GM18867 (cell line): ENCODE measurements around the gene CASP4.
"Not testable (repeated sequence)": the region's sequence is repeated elsewhere in the genome, so short reads cannot be mapped to it uniquely, and the experiment has no call there.

Experiments
- ATAC-seq: cut with Tn5 transposase; IDR thresholded peaks from one replicate; pipeline ENCODE4 v1.9.1; 2021; ENCODE audit warnings: mild to moderate bottlenecking, moderate library complexity; ENCODE audit not compliant: unreplicated experiment

The CASP4 gene

DNA sequence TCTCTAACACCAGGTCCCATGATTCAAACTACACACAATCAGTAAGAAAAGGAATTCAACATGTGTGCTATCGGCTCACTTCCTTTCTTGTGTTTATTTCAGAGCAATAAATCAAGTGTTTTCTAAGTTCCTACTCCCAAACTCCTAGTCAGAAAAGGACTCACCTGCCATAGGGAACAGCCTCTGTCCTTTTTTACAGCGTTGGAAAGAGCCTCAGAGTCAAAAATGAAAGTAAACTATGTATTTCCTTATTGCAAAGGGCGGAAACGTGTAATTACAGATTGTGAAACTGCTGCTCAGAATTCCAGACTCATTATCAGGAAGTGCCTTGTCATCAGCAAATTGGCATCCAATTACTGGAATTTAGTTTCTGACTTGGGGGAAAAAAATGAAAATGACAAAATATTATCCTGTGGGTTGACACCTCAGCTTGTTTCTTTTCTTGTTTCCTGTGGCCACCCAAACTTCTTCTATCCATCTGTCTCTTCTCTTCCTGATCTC, at the start of gene CASP4:
Gene CASP4, minus strand, starts transcription at position 220 of the 501 bp plus-strand sequence. Its CDS starts 49 bp downstream, at position 171.
- ATAC-seq: peak; percentile 90

GRCh38 chr11:105007463-105007862, 39.1 kb upstream of the CASP4 start:
- no peak for ATAC-seq

DNA sequence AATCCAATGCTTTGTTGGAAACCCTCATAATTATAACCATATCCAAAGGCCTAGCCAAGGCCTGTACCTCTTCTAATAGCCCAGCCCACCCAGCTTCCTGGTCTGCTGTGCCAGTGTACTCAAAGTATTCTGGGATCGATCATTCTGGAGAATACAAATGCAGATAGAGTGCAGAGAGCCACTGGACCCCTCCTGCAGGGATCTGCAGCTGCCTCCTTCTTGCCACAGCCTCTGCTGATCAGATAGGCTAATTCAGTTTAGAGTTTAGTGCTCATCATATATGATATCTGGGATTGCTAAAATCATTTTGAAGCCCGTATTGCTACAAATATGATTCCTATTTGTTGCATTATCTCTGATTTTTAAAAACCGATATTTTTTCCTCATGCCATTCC, 37.1 kb upstream of the CASP4 start:
- no peak for ATAC-seq

DNA sequence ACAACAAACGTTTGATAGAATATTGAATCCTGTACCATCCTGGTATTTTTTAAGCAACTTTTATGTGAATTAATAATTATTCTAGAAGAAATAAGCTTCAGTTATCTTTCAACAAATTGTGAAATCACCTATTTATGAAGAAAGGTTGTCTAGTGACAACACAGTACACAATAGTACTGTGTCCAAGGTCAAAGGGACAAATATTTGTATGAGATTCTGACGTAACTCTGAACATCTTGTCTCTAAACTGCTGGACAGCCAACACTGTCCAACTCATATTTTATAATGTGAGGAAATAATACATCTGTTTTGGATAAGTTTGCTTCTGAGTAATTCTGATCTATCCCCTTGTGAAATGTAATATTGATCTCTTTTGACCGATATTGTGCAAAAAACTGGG, 35.6 kb upstream of the CASP4 start:
- ATAC-seq: no peak

DNA sequence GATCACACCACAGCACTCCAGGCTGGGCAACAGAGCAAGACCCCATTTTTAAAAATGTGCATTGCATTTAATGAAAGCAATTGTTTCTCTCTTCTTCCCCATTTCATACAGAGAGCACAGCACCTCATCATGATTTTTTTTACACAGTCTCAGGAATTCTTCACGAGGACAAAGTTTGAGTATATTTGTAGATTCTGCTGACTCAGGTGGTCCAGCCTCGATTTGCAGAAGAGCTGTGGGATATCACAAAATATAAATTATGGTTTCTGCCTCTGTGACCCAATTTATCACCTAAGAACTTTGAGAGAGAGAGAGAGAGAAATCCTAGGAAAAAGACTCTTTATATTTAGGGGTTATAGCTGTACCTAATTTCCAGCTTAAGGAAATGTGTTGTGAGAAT, 34.8 kb upstream of the CASP4 start:
- ATAC-seq: no peak

GRCh38 chr11:105000797-105001196, 32.4 kb upstream of the CASP4 start:
- peak; percentile 98 for ATAC-seq

GRCh38 chr11:105000167-105000566, 31.8 kb upstream of the CASP4 start:
- no peak for ATAC-seq

- ATAC-seq: no peak
Measured at GRCh38 chr11:104999721-105000120, 31.3 kb upstream of the CASP4 start.

DNA sequence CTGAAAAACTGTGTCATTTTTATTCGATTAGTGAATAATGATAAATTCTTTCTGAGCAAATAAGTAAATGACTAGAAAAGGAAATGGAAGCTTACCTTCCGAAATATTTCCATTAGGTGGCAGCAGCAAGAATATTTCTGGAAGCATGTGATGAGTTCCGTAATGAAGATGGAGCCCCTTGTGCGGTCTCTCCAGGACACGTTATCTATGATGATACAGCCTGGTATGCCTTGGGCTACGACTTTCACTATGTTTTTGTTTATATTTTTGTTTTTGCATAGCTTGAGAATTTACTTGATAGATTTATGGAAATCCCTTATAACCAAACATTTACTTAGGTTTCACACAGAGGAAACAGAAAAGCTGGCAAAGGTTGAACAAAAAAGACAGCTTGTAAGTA, 28.9 kb upstream of the CASP4 start:
- ATAC-seq: no peak

DNA sequence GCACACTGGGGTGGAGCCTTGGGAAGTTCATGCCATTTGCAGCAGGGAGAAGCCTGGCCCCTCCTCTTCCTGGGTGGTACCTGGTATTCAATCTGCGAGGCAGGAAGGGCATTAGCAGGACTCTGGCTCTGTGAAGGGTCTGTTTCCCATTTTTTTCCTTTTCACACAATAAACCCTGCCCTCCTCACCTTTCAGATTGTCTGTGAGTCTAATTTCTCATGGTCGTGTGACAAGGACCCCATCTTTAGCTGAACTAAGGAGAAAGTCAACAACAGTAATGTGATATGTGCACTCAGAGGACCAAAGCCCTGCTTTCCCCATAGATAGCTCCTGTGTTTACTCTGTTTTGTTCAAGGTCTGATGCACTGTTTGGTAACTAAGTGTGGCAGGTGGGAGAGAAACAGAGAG, 26.6 kb upstream of the CASP4 start:
- ATAC-seq: no peak

GRCh38 chr11:104992781-104993180, 24.4 kb upstream of the CASP4 start:
- ATAC-seq: no peak

- ATAC-seq: no peak
Measured at GRCh38 chr11:104991994-104992393, 23.6 kb upstream of the CASP4 start.

DNA sequence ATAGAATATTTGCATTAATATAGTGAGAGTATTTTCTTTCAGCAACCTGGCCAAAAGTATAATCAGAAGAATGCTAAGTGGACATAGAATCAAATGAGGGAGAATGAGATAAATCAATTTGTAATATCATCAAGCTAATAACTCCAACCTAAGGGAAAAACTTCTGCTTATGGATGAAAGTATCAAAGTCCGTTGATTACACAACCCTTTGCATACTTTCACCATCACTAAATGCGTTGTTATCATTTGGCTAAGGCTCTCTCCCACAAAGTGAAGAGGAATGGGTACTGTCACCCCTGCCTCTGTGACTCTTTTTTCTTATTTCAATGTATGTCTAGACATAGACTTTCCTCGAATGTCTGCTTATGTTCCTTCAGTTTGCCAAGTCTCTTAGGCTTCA, 16.4 kb upstream of the CASP4 start:
- no peak for ATAC-seq

- no peak for ATAC-seq
Measured at GRCh38 chr11:104979839-104980238, 11.5 kb upstream of the CASP4 start.

DNA sequence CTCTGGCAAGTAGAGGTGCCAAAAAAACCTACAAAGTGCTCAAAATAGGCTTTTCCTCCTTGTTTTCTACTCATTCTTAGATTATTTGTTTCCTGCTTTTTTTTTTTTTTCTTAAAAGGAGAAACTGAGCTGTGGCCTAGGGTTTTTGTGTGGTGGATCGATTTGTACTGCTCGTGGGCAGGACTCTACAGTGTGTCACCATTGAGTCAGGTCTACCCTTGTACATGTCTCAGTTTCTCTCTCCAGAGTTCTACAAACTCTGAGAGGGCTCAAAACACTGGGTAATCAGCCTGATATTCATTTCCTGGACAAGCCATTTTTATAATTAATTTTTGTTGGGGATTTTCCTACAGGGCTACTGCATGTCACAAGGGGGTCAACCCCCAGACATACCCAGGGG, 5.2 kb upstream of the CASP4 start:
- no peak for ATAC-seq

DNA sequence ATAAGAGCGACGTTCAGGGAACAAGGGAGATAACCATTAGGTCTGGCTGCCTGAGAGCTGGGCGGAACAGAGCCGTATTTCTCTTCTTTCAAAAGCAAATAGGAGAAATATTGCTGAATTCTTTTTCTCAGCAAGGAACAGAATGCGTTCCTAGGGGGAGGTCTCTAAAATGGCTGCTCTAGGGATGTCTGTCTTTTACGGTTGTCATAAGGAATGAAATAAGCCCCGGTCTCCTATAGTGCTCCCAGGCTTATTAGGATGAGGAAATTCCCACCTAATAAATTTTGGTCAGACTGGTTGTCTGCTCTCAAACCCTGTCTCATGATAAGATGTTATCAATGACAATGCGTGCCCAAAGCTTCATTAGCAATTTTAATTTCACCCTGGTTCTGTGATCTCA, 4.5 kb upstream of the CASP4 start:
- ATAC-seq: not testable (repeated sequence)

- ATAC-seq: no peak
Measured at GRCh38 chr11:104970756-104971155, 2.4 kb upstream of the CASP4 start.

DNA sequence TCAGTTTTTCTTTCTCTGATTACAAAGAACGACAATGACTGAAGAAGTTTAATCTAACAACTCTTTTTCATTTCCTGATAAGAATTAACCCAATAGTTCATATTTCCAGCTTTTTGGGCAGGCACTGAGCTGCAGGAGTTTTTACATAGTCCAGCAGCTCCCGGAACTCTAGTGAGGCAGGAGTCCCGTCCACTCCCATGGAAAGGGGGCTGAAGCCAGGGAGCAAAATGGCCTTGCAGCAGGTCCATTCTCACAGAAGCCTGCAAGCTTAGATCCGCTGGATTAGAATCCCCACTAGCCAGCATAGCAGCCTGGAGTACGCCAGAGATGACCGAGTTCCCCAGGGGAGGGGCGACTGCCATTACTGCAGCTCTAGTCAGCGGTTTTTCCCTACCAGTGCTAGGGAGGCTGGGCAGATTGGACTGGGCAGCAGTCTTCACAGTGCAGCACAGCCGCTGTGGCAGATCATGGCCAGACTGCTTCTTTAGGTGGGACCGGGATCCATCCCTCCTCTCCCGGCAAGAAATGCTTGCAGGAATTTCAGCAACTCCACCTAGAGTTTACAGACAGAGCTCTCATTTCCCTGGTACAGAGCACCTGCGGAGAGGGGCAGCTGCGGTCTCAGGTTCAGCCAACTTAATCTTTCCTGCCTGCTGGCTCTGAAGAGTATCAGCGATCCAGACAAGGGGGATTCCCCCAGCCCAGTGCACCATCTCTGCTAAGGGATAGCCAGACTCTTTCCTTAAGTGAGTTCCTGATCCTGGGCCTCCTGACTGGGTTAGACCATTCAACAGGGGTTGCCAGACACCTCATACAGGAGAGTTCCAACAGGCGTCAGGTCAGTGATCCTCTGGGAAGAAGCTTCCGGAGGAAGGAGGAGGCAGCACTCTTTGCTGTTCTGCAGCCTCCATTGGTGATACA, 742 bp upstream of the CASP4 start:
- ATAC-seq: peak; percentile 12

DNA sequence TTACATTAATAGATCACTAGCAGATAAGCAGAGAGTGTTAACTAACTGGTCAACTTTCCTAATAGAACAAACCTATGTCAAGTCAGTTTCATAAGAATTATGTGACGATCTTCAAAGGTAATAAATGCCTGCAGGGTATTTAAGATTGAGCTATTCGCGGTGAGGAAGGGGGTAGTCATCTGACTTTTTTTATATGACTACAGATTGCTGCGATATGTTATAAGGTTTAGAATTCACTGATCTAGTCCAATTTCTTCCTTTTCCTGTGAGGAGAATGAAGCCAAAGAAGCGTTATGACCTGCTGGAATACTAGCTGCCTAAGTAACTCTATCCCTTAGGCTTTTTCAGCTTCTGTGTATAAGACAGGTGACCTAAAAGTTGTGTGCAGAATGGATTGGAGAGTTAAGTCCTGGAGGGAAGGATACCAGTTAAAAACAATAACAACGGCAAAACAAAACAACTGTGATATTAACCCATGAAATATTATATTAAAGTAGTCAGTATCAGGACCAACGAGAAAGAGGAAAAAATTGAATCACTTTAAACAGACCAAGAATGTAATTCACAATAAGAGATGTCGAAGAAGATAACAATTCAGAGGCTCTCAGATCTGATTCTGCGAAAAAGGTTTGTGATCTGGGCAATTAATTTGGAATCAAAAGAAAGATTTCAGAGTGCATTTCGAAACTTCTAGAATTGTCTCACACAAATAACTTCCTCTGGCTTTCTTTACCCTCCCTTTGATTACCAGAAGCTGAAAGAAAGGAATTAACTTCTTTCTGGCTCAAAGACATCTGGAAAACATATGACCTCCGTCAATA, 630 bp downstream of the CASP4 start:
- peak; percentile 15 for ATAC-seq

DNA sequence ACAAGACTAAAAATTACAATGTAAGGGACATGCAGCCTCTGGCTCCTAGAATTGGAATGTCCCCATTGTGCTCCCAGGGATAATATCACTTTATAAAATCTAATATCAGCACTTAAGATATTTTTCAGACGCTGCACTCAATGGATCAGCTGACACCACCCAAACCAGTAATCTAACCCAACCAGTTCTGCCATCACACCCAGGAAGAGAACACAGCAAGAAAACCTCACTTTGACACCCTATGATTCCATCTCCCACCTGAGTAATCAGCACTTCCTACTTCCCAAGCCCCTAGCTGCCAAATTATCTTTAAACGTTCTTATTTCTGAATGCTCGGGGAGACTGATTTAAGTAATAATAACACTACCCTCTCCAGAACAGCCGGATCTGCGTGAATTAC, 2.6 kb downstream of the CASP4 start:
- ATAC-seq: no peak

- ATAC-seq: no peak
Measured at GRCh38 chr11:104964247-104964646, 4.1 kb downstream of the CASP4 start.

GRCh38 chr11:104962852-104963251, 5.5 kb downstream of the CASP4 start:
- no peak for ATAC-seq
